GM21526 (cell line): ENCODE measurements around the gene ARSB.
"Not testable (repeated sequence)": the region's sequence is repeated elsewhere in the genome, so short reads cannot be mapped to it uniquely, and the experiment has no call there.

ENCODE experiments used
- ATAC-seq: cut with Tn5 transposase; IDR thresholded peaks from one replicate; pipeline ENCODE4 v1.9.1; 2021; ENCODE audit warnings: moderate library complexity; ENCODE audit not compliant: unreplicated experiment, low FRiP score

The ARSB gene

DNA sequence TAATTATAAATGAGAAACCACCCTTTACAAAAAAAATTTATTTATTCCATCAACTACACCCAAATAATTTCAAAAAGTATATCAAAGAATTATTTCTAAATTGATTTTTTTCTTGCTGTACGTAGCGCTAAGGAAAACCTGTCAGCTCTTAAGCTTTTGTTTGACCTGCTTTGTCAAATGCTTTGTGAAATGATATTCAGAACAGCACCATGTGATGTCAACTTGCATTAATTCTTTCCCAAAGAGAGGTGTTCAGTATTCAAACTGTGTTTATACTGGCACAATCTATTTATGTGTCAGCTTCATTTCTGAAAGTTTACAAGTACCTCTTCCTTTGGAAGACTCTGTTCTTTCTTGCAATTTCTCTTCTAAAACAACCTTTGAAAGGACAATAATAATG lies 12.0 kb upstream of the ARSB start:
- no peak for ATAC-seq

DNA sequence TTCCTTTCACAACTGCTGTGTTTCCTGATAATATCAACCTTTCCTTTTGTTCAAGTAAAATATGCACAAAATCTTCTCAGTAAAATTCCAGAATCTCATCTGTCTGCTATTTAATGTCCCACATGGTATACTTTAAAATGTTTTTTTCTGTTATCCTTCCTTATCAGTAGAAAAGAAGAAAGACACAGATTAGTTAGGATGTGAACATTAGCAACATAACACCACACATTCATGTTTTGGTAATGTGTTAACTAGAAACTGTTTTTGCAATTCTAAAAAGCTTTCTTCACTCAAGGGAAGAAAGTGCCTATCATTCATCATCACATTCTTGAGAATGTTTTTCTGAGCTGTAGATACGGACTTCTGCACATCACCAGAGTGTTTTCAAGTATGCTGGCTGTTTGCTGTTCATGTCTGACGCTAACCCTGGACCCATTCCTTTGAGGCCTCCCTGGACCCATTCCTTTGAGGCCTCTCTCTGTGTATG lies 10.5 kb upstream of the ARSB start:
- ATAC-seq = no peak

DNA sequence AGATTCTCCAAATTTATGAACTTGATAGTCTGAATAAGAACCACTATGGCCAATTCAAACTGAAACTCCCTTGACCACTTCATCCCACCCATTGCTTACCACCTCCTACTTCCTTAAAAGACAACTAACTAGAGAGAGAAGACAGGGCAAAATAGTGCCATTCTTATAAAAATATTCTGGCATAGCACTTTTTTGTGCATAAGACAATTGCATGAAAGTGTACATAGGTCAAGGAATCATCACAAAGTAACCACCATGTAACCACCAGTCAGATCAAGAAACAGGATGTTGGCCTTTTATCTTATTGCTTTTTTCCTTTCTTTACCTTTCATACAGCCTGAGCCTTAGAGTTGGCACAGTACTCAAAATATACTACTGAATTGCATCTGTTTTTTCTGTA lies 8.1 kb upstream of the ARSB start:
- no peak for ATAC-seq

DNA sequence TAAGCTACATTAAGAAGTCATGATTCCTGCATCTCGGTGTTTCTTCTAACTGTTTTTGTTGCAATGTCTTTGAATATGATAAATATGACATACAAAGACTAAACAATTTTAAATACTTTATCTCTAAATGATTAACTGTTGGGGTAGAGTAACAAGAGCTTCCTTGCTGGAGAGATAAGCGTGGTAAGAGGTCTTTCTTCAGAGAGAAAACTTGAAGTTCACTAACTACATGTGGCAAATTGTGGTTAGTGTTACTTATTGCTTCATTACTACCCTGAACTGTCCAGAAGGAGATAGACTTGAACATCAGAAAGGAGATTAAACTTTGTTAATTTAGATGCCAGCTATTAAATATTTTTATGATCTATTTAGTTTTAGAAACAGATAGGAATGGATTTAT lies 7.0 kb upstream of the ARSB start:
- no peak for ATAC-seq

DNA sequence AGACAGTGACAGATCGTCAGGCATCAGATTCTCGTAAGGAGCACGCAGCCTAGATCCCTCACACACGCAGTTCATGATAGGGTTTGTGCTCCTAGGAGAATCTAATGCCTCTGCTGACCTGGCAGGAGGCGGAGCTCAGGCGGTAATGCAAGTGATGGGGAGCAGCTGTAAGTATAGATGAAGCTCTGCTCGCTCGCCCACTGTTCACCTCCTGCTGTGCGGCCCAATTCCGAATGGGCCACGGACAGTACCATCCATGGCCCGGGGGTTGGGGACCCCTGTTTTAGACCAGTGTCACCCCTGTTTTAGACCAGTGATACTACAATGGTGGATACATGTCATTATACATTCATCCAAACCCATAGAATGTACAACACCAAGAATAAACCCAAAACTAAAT lies 4.0 kb upstream of the ARSB start:
- no peak for ATAC-seq

DNA sequence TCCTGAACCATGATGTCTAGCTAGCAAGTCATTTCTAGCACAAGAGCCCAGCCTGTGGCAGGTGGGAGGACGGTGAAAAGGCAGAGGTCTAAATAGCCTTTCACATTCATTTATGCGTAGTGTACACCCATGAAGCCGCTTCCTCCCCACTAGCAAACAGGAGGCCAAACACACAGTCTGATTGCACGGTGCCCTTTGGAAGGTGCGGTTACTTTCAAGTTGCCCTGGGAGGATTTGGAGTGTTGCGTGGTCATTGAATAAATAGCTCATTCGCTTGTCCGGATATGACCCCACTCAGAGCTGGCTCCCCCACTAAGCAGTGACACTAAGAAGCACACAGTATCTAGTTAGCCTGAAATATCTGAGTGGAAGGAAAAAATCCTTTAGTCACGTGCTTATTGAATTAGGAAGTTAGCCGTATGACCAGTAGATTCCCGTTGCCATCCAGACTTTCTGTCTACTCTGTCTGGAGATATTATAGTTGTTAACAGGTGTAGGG lies 664 bp upstream of the ARSB start:
- peak; percentile 43 for ATAC-seq

DNA sequence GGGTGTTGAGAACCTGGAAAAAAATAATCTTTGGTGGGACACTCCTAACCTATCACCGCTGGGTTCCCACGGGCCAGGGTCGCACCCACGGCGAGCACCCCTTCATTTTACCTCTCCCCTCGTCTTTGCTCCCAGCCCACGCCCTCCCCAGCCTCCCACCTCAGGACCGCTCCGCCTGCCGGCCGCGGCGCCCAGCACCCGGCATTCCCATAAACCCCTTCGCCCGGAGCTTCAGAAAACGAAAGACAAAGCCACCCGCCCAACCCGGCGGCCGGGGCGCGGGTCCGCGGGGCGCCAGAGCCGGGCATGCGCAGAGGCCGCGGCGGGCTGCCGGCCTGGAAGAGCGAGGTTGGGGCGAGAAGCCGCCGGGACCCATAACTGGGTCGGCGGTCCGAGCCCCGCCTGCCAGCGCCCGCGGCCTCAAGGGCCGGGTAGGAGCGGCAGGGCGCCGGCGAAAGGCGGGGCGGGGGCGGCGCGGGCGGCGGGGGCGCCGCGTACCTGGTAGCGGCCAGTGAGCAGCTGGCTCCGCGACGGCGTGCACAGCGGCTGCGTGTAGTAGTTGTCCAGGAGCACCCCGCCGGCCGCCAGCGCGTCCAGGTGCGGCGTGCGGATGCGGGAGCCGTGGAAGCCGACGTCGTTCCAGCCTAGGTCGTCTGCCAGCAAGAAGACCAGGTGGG lies 533 bp downstream of the ARSB start:
- peak; percentile 62 for ATAC-seq

DNA sequence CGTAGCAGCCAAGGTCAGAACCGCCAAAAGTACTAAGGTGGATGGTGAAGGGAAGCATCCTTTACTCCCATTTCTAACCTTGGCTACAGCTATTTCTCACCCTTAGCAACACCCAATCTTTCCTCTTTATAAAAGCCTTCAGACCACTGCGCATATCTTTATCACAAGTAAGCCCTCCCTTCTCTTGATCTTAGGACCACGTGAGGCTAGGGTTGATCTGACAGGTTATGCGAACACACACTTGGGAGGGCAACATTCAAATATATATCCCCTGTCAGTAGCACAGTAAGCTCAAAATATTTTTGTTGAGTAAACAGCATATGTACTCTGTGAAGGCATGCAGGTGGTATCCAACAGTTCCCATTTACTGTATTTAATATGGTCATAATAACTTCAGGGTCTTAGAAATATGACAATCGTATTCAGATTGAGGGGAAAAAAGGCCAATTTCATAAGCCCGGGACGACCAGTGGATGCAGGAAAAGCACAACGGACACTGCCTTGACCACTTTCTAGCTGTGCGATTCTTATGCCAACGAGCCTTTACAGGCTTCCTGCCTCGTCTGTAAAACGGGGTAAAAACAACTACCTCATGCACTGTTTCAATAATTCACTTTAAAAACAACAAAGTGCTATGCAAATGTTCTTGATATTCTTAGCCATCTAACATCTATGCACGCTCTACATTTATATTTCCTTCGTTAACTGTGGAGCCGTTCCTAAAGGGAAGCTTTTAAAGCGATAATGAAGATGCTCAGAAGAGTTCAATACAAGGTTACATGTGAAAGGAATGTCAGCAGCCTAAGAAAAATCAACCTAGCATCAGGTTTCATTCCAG lies 1.3 kb downstream of the ARSB start:
- no peak for ATAC-seq

DNA sequence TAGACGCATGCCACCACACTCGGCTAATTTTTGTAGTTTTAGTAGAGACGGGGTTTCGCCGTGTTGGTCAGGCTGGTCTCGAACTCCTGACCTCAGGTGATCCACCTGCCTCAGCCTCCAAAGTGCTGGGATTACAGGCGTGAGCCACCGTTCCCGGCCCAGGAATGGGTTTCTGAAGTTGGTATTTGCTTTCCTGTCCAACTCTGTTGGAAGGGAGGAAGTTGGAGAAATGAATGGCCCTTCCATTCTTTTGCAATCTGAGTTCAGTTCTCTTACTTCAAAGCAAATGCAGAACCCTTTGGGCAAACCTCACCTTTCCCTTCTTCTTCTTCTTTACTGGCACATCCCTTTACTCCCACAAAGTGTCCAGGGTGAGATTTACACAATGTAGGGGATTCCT lies 1.9 kb downstream of the ARSB start:
- not testable (repeated sequence) for ATAC-seq

DNA sequence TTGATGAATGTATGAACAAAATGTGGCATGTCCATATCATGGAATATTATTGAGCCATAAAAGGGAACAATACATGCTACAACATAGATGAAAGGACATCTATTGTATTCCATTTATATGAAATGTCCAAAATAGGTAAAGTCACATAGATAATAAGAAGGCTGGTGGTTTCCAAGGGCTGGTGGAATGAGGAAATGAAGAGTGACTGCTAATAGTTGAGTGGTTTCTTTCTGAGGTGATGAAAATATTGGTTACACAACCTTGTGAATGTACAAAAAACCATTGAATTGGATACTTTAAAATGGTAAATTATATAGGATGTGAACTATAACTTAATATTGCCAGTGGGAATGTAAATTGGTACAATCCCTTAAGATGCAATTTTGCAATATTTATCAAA lies 5.2 kb downstream of the ARSB start:
- no peak for ATAC-seq

DNA sequence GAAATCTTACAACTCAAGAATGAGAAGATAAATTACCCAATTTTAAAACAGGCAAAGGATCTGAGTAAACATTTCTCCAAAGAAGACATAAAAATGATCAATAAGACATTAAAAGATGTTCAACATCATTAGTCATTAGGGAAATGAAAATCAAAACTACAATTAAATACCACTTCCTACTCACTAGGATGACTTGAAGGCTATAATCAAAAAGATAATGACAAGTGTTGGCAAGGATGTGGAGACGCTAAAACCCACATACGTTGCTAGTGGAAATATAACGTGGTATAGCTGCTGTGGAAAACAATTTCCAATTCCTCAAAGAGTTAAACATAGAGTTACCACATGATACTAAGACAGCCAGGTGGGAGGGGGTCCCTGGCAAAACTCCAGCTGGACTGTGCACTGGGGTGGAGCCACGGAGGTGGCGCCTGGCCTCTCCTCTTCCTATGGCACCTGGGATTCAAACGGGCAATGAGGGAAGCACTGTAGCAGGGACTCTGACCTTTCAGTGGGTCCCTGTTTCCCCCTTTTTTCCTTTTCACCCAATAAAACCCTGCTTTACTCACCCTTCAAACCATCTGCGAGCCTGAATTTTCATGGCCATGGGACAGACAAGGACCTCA lies 5.9 kb downstream of the ARSB start:
- no peak for ATAC-seq

DNA sequence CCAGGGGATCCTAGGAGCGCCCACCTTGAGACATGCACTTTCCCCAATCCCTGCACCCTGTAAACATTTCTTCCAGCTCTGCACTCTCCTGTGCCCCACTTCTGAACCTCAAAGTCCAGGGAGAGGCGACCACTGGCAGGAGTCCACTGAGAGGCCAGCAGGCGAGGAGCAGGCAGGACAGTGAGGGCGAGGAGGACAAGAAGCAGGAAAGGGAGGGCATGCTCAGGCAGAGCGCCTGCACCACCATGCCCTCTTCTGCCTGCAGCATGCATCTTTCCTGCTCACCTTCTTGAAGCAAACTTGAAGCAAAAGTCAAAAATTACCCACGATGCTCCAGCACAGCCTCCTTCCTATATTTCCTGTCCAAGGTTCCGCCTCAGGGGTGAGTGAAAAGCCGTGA lies 10.1 kb downstream of the ARSB start:
- ATAC-seq = no peak

DNA sequence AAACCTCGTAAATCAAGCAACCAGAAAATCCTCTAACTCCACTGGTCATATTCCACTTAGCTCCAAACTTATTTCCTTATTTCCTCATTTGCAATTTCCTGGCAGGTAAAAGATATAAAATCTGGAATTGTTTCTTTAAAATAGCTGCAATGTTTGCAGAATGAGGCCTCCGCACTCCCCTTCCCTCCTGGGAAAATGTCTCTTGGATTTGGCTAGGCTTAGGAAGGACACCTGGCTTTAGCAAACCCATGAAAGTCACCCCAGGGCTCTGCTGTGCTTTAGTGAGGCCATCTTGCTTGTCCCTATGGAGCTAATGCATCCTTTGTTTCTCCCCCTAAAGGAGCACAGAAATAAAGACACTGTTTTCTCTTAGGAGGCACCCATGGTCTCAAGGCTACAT lies 10.5 kb downstream of the ARSB start:
- ATAC-seq = no peak

DNA sequence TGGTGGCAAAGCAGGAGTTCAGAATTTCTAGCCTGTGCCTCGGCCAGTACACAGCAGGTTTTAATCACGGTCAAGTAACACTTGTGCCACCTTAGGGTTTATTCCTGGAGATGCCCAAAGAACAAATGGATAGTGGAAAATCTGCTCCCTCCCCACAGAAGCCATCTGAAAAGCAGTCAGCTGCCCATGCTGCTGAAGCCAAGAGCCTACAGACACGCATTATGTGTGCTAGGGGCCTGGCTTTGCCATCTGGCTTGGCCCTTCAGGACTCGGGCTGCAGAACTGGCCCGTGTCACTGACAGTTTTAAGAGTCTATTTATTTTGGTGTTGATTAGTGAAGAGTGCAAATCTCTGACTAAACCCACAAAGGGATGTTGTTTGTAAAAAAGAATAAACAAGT lies 11.1 kb downstream of the ARSB start:
- no peak for ATAC-seq

DNA sequence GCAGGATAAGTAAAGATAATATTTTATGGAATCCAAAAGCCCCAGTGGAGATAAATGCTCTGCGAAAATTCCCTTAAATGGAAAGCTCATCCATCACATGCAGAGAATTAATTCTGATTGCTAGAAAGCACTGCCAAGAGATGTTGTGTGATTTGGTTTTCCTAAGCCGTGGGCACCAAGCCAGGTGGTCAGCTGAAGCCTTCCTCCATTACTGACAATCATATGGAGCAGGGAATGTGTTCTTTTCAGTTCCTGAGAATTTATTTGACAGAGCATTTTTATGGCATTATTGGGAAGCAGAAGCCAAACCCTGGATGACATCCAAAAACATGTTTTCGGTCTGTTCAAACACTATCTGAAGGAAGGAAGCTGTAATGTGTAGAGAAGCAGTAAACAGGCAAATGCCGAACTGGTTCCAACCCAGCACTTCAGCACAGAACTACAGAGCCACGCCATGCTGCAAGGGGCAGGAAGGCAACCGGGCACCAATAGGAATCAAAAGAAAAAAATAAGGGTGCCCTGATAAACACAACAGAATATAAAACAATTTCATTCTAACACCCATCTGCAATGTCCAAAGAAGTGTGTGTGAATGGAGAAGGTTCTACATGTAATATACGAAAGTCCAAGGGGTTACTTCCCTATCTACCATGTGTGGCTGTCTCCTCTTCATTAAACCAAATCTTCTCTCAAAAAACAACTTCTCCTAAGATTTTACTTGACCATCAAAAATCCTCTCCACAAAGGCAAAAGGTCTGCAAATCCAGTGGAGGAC lies 12.3 kb downstream of the ARSB start:
- ATAC-seq = no peak

DNA sequence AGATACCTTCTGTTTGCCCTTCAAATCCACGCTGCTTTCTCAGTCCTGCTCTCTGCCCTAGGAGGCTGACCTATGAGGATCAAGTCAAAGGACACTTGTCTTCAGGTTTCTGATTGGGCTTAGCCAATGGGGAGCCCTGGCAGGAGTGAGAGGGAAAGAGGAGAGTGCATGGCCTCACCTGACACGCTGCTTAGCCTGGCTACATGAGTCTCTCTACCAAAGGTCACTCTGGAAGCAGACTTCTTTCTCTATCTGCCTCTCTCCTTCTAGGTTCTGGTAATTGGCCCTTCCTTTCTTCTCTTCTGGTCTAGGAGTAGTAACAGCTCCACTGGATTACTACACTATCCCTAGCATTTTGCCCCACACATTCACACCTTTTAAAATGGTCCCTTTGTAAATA lies 13.1 kb downstream of the ARSB start:
- no peak for ATAC-seq

DNA sequence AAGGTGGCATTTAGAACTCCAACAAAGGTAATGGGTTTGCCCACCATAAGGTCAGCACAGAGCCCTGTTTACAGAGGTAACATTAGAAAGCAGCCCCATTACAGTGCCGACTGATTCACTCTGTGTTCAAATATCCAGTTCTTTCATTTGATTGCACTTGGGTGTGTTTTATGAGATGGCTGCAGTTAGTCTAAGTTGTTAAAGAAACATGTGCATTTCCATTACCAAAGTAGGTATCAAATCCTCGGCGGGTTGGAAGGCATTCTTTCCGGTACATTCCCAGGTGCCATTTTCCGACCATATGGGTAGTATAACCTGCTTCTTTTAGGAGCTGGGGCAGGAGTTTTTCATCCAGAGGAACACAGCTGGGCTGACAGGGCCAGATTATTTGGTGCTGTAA lies 16.3 kb downstream of the ARSB start:
- ATAC-seq = no peak

DNA sequence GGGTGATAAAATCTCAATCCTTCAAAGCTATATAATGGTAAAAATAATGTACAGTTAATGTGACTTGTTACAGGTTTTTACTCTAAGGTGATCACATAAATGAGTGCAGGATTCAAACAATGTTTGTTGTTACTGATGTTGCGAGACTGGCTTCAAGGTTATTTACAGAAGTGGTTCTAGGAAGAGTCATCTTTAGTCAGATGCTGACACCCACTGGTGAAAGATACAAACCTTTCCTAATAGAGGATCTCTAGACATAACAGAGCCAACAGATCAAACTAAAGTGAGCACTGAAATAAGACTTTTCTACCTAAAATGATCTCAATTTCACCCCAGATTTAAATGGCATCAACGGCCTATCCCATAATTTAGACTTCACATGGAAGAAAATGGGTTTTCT lies 20.2 kb downstream of the ARSB start:
- ATAC-seq = no peak

DNA sequence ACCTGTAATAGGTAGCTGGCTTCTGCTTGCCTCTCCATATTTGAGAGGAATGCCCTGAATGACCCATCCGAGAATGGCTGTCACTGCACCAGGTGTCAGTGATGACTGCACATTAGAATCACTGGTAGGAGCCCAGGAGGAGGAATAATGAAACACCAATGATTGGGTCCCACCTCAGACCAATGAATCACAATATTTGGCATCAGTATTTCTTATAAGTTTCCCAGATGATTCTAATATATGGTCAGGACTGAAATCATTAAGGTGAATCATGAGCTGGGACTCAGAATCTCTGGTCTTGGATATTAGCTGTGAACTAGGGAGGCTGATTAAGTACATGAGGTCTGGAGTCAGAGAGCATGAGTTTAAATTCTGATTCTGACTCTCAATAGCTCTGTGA lies 23.4 kb downstream of the ARSB start:
- ATAC-seq = no peak

DNA sequence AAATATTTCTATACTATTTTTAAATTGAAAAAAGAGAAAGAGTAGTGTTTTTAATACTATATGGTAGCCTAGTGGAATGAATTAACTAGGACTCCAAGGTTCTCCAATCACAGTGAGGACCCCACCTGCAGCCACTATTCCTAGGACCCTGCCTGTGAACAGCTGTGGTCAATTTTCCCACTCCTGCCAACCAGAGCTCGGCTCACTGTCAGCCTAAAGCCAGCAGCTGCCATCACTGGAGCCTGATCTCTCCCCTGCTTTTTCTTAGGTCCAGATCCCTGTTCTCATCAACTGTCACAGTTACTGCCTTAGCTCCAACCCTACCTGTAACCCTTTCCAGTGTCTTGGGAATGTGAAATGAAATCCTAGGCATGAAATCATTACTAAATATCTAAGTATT lies 25.3 kb downstream of the ARSB start:
- no peak for ATAC-seq
